GM21447 (cell line): ENCODE results near the gene TBC1D5.
"Not testable (repeated sequence)": the region's sequence is repeated elsewhere in the genome, so short reads cannot be mapped to it uniquely, and the experiment has no call there.

Experiments
- ATAC-seq: cut with Tn5 transposase; IDR thresholded peaks from one replicate; pipeline ENCODE4 v1.9.1; 2021; ENCODE audit not compliant: unreplicated experiment

The TBC1D5 gene, protein sequence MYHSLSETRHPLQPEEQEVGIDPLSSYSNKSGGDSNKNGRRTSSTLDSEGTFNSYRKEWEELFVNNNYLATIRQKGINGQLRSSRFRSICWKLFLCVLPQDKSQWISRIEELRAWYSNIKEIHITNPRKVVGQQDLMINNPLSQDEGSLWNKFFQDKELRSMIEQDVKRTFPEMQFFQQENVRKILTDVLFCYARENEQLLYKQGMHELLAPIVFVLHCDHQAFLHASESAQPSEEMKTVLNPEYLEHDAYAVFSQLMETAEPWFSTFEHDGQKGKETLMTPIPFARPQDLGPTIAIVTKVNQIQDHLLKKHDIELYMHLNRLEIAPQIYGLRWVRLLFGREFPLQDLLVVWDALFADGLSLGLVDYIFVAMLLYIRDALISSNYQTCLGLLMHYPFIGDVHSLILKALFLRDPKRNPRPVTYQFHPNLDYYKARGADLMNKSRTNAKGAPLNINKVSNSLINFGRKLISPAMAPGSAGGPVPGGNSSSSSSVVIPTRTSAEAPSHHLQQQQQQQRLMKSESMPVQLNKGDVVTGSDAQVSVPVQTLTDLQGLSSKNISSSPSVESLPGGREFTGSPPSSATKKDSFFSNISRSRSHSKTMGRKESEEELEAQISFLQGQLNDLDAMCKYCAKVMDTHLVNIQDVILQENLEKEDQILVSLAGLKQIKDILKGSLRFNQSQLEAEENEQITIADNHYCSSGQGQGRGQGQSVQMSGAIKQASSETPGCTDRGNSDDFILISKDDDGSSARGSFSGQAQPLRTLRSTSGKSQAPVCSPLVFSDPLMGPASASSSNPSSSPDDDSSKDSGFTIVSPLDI

DNA sequence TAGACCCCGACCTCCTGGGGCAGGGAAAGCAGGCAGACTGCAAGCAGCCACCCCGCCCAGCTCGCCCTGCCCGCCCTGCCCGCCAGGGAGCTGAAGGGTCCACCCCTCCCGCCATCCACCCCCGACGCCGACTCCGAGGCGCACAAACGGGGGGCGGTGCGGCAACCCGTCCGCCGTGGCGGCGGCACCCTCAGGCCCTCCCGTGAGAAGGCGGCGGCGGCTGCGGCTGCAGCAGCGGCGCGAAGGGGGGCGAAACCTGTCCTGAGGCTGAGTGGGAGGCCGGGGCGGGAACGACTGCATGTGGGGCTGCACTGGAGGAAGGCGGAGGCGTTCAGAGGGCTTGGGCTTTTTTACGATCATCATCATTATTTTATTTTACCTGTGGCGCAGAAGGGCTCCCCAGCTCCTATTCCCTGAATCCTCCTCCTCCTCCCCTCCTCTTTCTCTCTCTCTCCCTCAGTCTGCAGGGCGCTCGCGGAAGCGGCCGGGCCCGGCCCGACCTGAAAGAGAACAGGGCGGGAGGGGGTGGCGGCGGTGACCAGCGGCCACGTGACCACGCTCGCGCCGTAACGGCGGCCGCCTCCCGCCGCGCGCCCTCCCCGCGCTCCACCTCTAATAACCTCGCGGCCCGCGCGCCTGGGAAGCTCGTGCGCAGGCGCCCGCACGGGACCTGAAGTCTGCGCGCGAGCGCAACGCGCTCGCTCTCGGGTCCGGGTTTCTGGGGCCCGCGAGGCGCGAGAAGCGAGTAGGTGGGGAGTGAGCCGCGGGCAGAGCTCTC is at the start of gene TBC1D5:
Gene TBC1D5 (minus strand): TSS at position 530 of the 778 bp plus-strand sequence. CDS start 234,061 bp downstream, outside the sequence.
- peak; percentile 66 for ATAC-seq

DNA sequence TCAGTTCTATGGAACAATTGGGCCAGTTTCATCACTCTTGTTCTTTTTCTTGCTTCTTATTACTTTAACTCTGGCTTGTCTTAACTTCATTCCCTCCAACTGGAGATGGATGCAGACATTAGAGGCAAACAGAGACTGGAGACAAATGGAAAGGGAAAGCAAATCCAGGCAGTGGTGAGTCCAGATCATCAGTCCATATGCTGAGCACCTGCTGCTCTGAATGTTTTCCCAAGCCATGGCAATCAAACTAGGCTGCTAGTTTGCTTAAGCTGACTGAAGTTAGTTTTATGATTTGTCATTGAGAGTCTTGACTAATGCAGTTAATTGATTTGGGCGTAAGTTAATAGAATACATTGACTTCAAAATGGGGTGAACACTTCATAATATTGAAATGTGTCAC is 41.0 kb upstream of the TBC1D5 start:
- ATAC-seq, result no peak

- ATAC-seq, result no peak
Observed at GRCh38 chr3:17782751-17783150, 40.3 kb upstream of the TBC1D5 start.

GRCh38 chr3:17780369-17780768 is 37.9 kb upstream of the TBC1D5 start:
- ATAC-seq, result not testable (repeated sequence)

- not testable (repeated sequence) for ATAC-seq
Observed at GRCh38 chr3:17779304-17780250, 37.1 kb upstream of the TBC1D5 start.

DNA sequence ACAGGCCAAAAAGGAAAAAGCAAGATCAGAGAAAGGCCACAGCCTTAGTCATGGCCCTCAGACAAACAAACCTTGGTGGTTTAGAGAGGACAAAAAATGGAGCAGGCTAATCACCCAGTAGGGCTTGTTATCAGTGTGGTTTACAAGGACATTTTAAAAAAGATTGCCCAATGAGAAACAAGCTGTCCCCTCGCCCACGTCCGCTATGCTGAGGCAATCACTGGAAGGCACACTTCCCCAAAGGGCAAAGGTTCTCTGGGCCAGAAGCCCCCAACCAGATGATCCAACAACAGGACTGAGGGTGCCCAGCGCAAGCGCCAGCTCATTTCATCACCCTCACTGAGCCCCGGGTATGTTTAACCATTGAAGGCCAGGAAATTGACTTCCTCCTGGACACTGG is 34.9 kb upstream of the TBC1D5 start:
- not testable (repeated sequence) for ATAC-seq

GRCh38 chr3:17775073-17775472 is 32.6 kb upstream of the TBC1D5 start:
- no peak for ATAC-seq

DNA sequence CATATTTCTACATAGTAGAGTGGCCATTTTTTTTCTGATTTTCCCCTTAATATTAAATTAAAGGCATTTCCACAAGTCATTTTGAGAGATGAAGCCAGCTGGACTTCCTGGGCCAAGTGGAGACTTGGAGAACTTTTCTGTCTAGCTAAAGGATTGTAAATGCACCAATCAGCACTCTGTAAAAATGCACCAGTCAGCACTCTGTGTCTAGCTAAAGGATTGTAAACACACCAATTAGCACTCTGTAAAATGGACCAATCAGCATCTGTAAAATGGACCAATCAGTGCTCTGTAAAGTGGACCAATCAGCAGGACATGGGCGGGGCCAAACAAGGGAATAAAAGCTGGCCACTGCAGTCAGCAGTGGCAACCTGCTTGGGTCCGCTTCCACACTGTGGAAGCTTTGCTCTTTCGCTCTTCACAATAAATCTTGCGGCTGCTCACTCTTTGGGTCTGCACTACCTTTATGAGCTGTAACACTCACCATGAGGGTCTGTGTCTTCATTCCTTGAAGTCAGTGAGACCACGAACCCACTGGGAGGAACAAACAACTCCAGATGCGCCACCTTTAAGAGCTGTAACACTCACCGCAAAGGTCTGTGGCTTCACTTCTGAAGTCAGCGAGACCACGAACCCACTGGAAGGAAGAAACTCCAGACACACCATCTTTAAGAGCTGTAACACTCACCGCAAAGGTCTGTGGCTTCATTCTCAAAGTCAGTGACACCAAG is 31.9 kb upstream of the TBC1D5 start:
- ATAC-seq, result not testable (repeated sequence)

- no peak for ATAC-seq
Observed at GRCh38 chr3:17772556-17772955, 30.1 kb upstream of the TBC1D5 start.

DNA sequence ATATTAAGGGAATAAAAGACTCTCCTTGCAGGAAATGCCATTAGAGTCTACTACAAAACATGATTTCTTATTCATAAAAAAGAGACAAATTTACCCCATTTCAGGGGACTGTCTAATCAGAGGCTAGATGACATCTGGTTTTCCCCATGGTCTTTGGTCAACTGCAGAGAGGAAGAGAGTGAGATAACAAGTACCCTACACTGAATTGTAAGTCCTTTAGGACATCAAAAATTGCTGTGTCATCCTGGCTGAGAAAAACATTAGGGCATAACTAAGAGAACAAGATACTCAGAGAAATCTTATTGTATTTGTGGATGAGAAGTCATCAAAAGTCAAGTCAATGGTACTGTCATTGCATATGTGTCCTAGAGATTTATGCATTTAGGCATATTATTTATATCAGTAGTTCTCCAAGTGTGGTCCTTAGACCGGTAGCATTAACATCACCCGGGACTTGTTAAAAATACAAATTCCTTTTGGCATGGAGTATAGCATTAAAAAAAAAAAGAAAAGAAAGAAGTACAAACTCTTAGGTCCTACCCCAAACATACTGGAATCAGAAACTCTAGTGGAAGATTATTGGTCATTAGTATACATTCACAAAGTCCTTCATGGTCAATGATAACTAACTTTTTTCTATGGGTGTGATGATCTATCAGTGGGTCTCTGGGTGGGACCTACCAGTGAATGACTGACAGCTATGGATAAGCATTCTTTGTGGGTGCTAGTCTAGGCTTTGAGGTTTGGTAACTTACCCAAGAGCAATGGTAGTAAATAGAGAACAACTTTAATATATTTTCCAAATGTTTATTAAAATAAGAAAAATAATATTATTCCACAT is 29.0 kb upstream of the TBC1D5 start:
- no peak for ATAC-seq

DNA sequence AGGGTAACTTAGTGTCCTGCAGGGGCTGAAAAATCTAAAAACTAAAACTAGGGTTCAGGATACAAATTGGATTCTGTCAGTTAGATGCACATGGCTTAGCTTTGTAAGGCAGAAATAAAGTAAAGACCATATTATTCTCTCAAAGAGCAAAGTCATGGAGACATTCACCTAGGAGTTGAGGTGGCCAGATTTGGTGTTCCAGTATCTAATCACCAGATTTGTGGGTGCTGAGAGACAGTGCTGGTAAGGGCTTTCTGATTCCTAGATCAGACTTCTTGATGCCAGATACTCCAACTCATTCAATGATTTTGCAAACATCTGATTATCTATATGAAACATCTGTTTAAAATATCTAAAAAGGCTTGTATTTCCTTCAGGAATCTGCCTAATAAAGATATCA is 28.3 kb upstream of the TBC1D5 start:
- ATAC-seq, result no peak

DNA sequence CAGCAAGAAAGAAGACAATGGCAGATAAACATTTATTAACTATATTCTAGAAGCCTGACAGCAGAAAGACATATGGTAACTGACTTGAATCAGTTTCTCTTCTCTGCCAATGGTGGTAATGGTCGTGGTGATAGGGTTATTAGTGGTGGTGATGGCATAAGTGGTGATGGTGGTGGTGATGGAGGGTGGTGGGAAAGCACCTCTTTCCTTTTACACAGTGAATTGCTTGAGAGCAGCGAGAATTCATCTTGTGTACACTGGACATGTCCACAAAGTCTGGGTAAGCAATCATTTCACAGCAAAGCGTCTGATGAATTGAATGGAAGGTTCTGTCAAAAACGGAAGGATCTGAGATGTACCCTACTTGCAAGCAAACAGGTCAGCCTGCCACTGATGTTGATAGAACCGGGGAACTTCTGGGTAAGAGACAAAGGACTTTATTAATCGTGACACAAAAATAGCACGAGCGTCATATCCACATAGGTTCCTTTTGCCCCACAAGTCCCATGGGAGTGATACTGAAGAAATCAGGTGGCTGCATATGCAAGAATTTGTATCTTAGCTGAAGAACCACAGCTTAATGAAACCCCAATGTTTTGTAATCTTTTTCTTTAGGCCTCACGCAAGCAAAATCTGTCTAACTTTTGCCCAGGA is 23.5 kb upstream of the TBC1D5 start:
- ATAC-seq, result peak; percentile 80

- ATAC-seq, result no peak
Observed at GRCh38 chr3:17761563-17761962, 19.1 kb upstream of the TBC1D5 start.

- ATAC-seq, result no peak
Observed at GRCh38 chr3:17759901-17760300, 17.5 kb upstream of the TBC1D5 start.

DNA sequence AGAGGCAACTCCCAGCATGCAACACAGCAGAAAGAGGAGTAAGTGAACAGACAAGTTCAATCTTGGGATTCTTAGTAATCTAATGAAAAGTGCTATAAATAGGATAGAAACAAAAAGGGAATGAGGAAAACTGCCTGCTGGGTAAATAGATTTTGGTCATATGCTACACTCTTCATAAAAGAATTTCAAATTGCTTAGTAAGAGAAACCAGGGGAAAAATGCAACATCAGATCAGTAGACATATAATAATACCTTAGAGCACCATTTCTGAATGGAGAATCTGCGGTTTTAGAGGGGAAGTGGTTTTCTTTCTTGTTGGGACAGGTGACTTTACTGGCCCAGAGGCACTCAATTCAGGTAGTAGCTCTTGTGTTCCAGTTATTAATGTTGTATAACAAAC is 13.4 kb upstream of the TBC1D5 start:
- peak; percentile 79 for ATAC-seq

DNA sequence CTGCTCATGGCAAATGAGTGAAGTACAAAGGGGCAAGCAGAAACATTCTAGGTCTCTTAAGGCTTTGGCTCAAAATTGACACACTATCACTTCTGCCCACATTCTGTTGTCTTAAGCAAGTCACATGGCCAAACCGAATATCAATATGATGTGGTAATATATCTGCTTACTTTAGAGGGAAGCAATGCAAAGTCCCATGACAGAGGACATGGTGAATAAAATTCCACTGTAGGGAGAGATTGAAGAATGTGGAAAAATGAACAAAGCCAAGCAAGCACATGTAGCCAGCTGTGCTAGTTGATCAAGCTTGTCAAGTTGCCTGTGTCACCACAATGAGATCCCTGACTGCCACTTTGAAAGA is 11.2 kb upstream of the TBC1D5 start:
- ATAC-seq, result no peak

- no peak for ATAC-seq
Observed at GRCh38 chr3:17752876-17753631, 10.6 kb upstream of the TBC1D5 start.
